ENCODE data around the gene C4orf50. TPM values are rescaled to one million over a fixed set of nuclear protein-coding genes. Genes with fewer than 3 reads are reported as not detected.

Gene C4orf50
- total RNA-seq, 4 donors from 2014 or later = 0.04 to 0.19 (median 0.04) TPM; not detected in 1

GRCh38 chr4:5882947-5883346 lies 135.3 kb downstream of the C4orf50 start:
- DNase-seq = no peak
- TF ChIP-seq POLR2A (IDR thresholded peaks at IDR 0.05) = no peak
- TF ChIP-seq CTCF (IDR thresholded peaks at IDR 0.05) = no peak
- intact Hi-C loops (cut with DNase I) = no loop called here
- no peaks in the 10 kb centered on the region for H3K36me3 ChIP-seq
- peaks cover 0 to 43% (median 4%) of the 10 kb centered on the region in 4 donors for H3K27me3 ChIP-seq
- H3K4me3 ChIP-seq = no peak overlapping the region
- no peaks in the 10 kb centered on the region for H3K9me3 ChIP-seq
- no peak overlapping the region for H3K27ac ChIP-seq
- 45 to 55% methylated on average over 3 of the region's 3 CpGs for WGBS, 2 donors
- H3K4me1 ChIP-seq = peaks cover 9 to 29% (median 13%) of the 10 kb centered on the region in 3 donors

DNA sequence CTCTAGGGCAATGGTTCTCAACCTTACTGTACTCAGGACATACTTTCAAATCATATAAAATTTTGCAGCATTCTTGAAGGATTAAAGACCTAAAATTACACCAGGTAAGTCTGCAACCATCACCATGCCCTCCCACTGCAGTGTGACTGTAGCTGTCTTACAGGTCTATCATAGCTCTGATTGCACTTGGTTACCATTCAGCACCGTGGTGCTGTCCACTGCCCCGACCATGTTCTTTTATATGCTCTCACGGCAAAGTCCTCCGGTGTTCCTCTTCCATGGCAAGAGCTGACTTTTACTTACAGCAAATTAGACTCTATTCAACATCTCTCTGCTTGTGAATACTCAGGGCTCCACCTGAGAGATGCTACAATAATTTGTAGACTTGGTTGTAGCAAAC lies 136.9 kb downstream of the C4orf50 start:
- peaks cover 0 to 13% (median 0%) of the 10 kb centered on the region in 3 donors for H3K4me1 ChIP-seq
- peaks cover 0 to 27% (median 0%) of the 10 kb centered on the region in 4 donors for H3K27me3 ChIP-seq
- no peaks in the 10 kb centered on the region for H3K36me3 ChIP-seq
- no peaks in the 10 kb centered on the region for H3K9me3 ChIP-seq
- no peak overlapping the region for H3K27ac ChIP-seq
- DNase-seq = no peak
- 42 to 55% methylated on average over 4 of the region's 4 CpGs for WGBS, 2 donors
- no peak overlapping the region for H3K4me3 ChIP-seq
- TF ChIP-seq CTCF (IDR thresholded peaks at IDR 0.05) = no peak
- no peak for TF ChIP-seq POLR2A (IDR thresholded peaks at IDR 0.05)
- intact Hi-C loops (cut with DNase I) = no loop called here

GRCh38 chr4:5878359-5878758 lies 139.9 kb downstream of the C4orf50 start:
- Histone ChIP-seq H3K4me3 (no peak overlapping the region), H3K27me3 (peaks cover 0 to 15% (median 0%) of the 10 kb centered on the region in 4 donors), H3K36me3 (no peaks in the 10 kb centered on the region), H3K9me3 (no peaks in the 10 kb centered on the region), H3K27ac (no peak overlapping the region), H3K4me1 (peaks cover 0 to 13% (median 0%) of the 10 kb centered on the region in 3 donors)
- no peak for TF ChIP-seq POLR2A (IDR thresholded peaks at IDR 0.05)
- TF ChIP-seq CTCF (IDR thresholded peaks at IDR 0.05) = no peak
- no peak for DNase-seq
- intact Hi-C loops (cut with DNase I) = no loop called here
- 36 to 54% methylated on average over 6 of the region's 6 CpGs for WGBS, 2 donors

- WGBS, 2 donors = 65 to 76% methylated on average over 9 of the region's 9 CpGs
- H3K9me3 ChIP-seq = no peaks in the 10 kb centered on the region
- no peak for DNase-seq
- no peak overlapping the region for H3K4me3 ChIP-seq
- intact Hi-C loops (cut with DNase I) = no loop called here
- peaks cover 0 to 13% (median 0%) of the 10 kb centered on the region in 3 donors for H3K4me1 ChIP-seq
- no peak for TF ChIP-seq POLR2A (IDR thresholded peaks at IDR 0.05)
- no peak overlapping the region for H3K27ac ChIP-seq
- no peaks in the 10 kb centered on the region for H3K36me3 ChIP-seq
- H3K27me3 ChIP-seq = peaks cover 0 to 12% (median 0%) of the 10 kb centered on the region in 4 donors
Measured at GRCh38 chr4:5877392-5877791, 140.8 kb downstream of the C4orf50 start.

- Histone ChIP-seq H3K27ac (no peak overlapping the region), H3K9me3 (no peaks in the 10 kb centered on the region), H3K27me3 (peaks cover 0 to 11% (median 0%) of the 10 kb centered on the region in 4 donors), H3K4me3 (no peak overlapping the region), H3K36me3 (no peaks in the 10 kb centered on the region), H3K4me1 (peaks cover 0 to 13% (median 0%) of the 10 kb centered on the region in 3 donors)
- no peak for TF ChIP-seq POLR2A (IDR thresholded peaks at IDR 0.05)
- TF ChIP-seq CTCF (IDR thresholded peaks at IDR 0.05) = no peak
- intact Hi-C loops (cut with DNase I) = no loop called here
- 22 to 24% methylated on average over 6 of the region's 6 CpGs for WGBS, 2 donors
- no peak for DNase-seq
Measured at GRCh38 chr4:5874811-5875449, 143.3 kb downstream of the C4orf50 start.
